Sigmoid colon (tissue), 7 donors: ENCODE results near the gene CCNQ. TPM values are rescaled to one million over a fixed set of nuclear protein-coding genes. Genes with fewer than 3 reads are reported as not detected.

ENCODE experiments used
- DNase-seq: peaks from one replicate; pipeline ENCODE4 v3.0.0-alpha.2; 2019
- H3K27ac ChIP-seq, 4 donors: fragments of 200-600 bp; sonication (generic); one replicate each; pipeline ENCODE4 v1.5.1; 2016 to 2019; ENCODE audit warnings: mild to moderate bottlenecking in 1 of 4
- H3K27me3 ChIP-seq, 3 donors: fragments of 200-600 bp; sonication (generic); one replicate each; pipeline ENCODE4 v1.5.1; 2019; ENCODE audit warnings: mild to moderate bottlenecking in 1 of 3
- H3K36me3 ChIP-seq, 4 donors: fragments of 200-600 bp; sonication (generic); one replicate each; pipeline ENCODE4 v1.5.1; 2016 to 2019
- H3K4me1 ChIP-seq, 4 donors: fragments of 200-600 bp; sonication (generic); one replicate each; pipeline ENCODE4 v1.5.1; 2017 to 2019
- H3K4me3 ChIP-seq, 4 donors: fragments of 200-600 bp; sonication (generic); one replicate each; pipeline ENCODE4 v1.5.1; 2017 to 2019; ENCODE audit warnings: mild to moderate bottlenecking in 2 of 4, moderate library complexity in 1 of 4
- H3K9me3 ChIP-seq, 4 donors: fragments of 200-600 bp in 3 of 4; sonication (generic) in 3 of 4; one replicate each; pipeline versions ENCODE4 v1.5.1 to v1.6.1; 2013 to 2019
- CTCF ChIP-seq, 4 experiments: fragments of 450-650 bp in 3 of 4; fragments of 200-600 bp in 1 of 4; IDR thresholded peaks; one replicate each; pipeline ENCODE4 v1.5.1; 2016 to 2019; ENCODE audit warnings: antibody characterized with exemption in 4 of 4, mild to moderate bottlenecking in 3 of 4, moderate library complexity in 2 of 4
- EP300 ChIP-seq, 4 donors: sonication (generic); formaldehyde crosslinking; IDR thresholded peaks; one replicate each; pipeline ENCODE4 v1.6.1; 2017; ENCODE audit warnings: antibody characterized with exemption in 4 of 4
- POLR2A ChIP-seq, 2 donors: fragments of 450-650 bp; IDR thresholded peaks; one replicate each; pipeline ENCODE4 v1.6.1; 2016; ENCODE audit warnings: antibody characterized with exemption in 2 of 2, mild to moderate bottlenecking in 2 of 2, moderate library complexity in 2 of 2
- POLR2AphosphoS5 ChIP-seq, 4 donors: sonication (generic); formaldehyde crosslinking; IDR thresholded peaks; one replicate each; pipeline ENCODE4 v1.6.1; 2017; ENCODE audit warnings: antibody characterized with exemption in 4 of 4
- WGBS, 2 donors: extraction: QIAGEN DNeasy Blood & Tissue Kit; methylation state at CpG; one replicate each; pipeline ENCODE4 v1.1.7; 2013; 5-methylcytosine and 5-hydroxymethylcytosine counted together
- intact Hi-C: fragments of 100-400 bp; cut with DNase I; formaldehyde crosslinking; loops from one replicate; pipeline ENCODE4 v1.15.1; 2023
- polyA plus RNA-seq, 3 donors: library from polyadenylated mRNA; stranded (reverse); fragments of 200-250 nt; gene quantifications; one replicate each; pipeline ENCODE4 v1.2.3, GENCODE V29; 2013
- total RNA-seq, 4 donors: library from RNA; depleted of rRNA; stranded (reverse); fragments of >200 nt; gene quantifications; one replicate each; pipeline ENCODE4 v1.1.0, GENCODE V29; 2016
- donor health status: healthy with polysubstance abuse.
- donor health status: Bipolar disorder and iron deficiency.
- donor health status: healthy.

Gene CCNQ
- total and polyA plus RNA-seq, 7 donors, result 31.8 to 49.0 (median 37.9) TPM

GRCh38 chrX:153634832-153635231 lies 35.9 kb upstream of the CCNQ start:
- peak; percentile 55 for DNase-seq
- TF ChIP-seq POLR2AphosphoS5 (IDR thresholded peaks at IDR 0.05) (no peak), EP300 (IDR thresholded peaks at IDR 0.05) (no peak), CTCF (IDR thresholded peaks at IDR 0.05) (no peak), POLR2A (IDR thresholded peaks at IDR 0.05) (no peak)
- no peak overlapping the region for H3K4me3 ChIP-seq
- no peak overlapping the region for H3K27ac ChIP-seq
- H3K27me3 ChIP-seq, result no peaks in the 10 kb centered on the region
- intact Hi-C loops, result no loop called here
- H3K4me1 ChIP-seq, result no peaks in the 10 kb centered on the region
- no peaks in the 10 kb centered on the region for H3K36me3 ChIP-seq
- no peaks in the 10 kb centered on the region for H3K9me3 ChIP-seq
- 56 to 70% methylated on average over 15 of the region's 15 CpGs for WGBS, 2 donors

DNA sequence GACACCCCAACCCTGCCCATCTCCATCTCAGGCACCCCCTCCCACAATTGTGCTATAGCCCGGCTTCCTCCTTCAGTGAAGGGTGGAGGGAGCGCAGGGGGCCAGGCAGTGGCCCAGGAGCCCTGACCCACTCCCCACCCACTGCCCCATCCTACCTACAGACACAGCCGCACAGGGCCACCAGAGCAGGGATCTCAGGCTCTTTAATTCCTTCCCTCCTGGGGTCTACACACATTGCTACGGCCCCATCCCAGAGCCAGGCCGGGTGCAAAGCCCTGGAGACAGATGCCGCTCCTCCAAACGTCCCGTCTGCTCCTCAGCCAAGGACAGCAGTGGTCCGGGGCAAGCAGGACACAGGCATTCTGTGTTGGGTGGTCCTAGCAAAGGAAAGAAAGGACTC lies 35.3 kb upstream of the CCNQ start:
- DNase-seq, result peak; percentile 18

DNA sequence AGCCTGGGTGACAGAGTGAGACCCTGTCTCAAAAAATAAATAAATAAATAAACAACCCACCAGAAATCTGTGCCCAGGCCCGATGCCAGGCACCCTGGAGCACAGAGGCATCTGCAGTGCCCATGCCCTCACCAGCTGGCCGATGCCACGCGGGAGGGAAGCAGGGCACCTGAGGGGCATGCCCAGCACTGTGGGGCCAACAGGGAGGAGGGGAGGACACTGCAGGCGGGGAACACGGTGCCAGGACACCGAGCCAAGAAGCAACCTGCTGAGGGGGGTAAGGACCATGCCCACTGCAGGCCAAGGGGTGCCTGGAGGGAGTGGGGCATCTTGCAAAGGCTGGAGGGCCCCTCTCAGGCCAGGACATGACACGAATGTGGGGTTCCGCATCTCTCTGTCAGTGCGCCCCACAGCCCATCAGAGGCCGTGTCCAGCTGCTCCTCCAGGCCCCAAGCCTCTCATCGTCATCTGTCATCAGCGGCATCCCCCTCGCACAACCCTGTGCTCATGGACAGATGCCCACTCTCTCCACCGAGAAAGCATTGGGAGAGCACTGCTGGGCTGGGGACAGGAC lies 34.8 kb upstream of the CCNQ start:
- H3K27me3 ChIP-seq, result no peaks in the 10 kb centered on the region
- no peaks in the 10 kb centered on the region for H3K36me3 ChIP-seq
- no peaks in the 10 kb centered on the region for H3K9me3 ChIP-seq
- peak; percentile 38 for DNase-seq
- no peaks in the 10 kb centered on the region for H3K4me1 ChIP-seq
- intact Hi-C loops, result no loop called here
- no peak overlapping the region for H3K27ac ChIP-seq
- 74 to 84% methylated on average over 15 of the region's 15 CpGs for WGBS, 2 donors
- H3K4me3 ChIP-seq, result no peak overlapping the region
- TF ChIP-seq EP300 (IDR thresholded peaks at IDR 0.05) (no peak), POLR2A (IDR thresholded peaks at IDR 0.05) (no peak), CTCF (IDR thresholded peaks at IDR 0.05) (no peak), POLR2AphosphoS5 (IDR thresholded peaks at IDR 0.05) (no peak)

More for the DNA sequence above, 35.3 kb upstream of the CCNQ start:
- H3K36me3 ChIP-seq, result no peaks in the 10 kb centered on the region
- intact Hi-C loops, result no loop called here
- no peak overlapping the region for H3K4me3 ChIP-seq
- H3K27ac ChIP-seq, result no peak overlapping the region
- H3K9me3 ChIP-seq, result no peaks in the 10 kb centered on the region
- TF ChIP-seq CTCF (IDR thresholded peaks at IDR 0.05) (no peak), POLR2AphosphoS5 (IDR thresholded peaks at IDR 0.05) (no peak), POLR2A (IDR thresholded peaks at IDR 0.05) (no peak), EP300 (IDR thresholded peaks at IDR 0.05) (no peak)
- WGBS, 2 donors, result 78 to 90% methylated on average over 9 of the region's 9 CpGs
- no peaks in the 10 kb centered on the region for H3K27me3 ChIP-seq
- no peaks in the 10 kb centered on the region for H3K4me1 ChIP-seq

DNA sequence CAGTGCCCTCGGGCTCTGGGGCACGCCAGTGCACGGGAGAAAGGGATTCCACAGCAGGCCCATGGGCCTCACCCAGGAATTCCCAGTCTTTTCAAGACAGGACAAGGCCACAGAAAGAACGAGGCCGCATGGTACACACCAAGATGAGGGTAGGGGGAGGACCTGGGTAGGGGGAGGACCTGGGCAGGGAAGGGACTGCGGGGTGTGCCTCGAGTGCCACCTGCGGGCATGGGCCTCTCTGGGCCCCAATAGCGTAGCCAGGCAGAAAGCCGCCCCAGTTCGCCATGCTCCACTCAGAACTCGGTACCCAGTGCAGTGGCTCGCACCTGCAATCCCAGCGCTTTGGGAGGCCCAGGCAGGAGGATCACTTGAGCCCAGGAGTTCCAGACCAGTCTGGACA lies 34.1 kb upstream of the CCNQ start:
- WGBS, 2 donors, result 90 to 94% methylated on average over 14 of the region's 14 CpGs
- DNase-seq, result peak; percentile 36
- TF ChIP-seq POLR2A (IDR thresholded peaks at IDR 0.05), result no peak
- TF ChIP-seq POLR2AphosphoS5 (IDR thresholded peaks at IDR 0.05), result no peak
- no peak for TF ChIP-seq CTCF (IDR thresholded peaks at IDR 0.05)
- no peak for TF ChIP-seq EP300 (IDR thresholded peaks at IDR 0.05)
- intact Hi-C loops, result no loop called here
- H3K4me1 ChIP-seq, result no peaks in the 10 kb centered on the region
- H3K27me3 ChIP-seq, result no peaks in the 10 kb centered on the region
- H3K36me3 ChIP-seq, result no peaks in the 10 kb centered on the region
- H3K4me3 ChIP-seq, result no peak overlapping the region
- no peaks in the 10 kb centered on the region for H3K9me3 ChIP-seq
- no peak overlapping the region for H3K27ac ChIP-seq

- no peaks in the 10 kb centered on the region for H3K4me1 ChIP-seq
- WGBS, 2 donors, result 80 to 98% methylated on average over 7 of the region's 7 CpGs
Measured at GRCh38 chrX:153632595-153632946, 33.6 kb upstream of the CCNQ start.

More at GRCh38 chrX:153632595-153632946, 33.6 kb upstream of the CCNQ start:
- Histone ChIP-seq H3K36me3 (no peaks in the 10 kb centered on the region), H3K9me3 (no peaks in the 10 kb centered on the region), H3K4me3 (no peak overlapping the region), H3K27ac (no peak overlapping the region), H3K27me3 (no peaks in the 10 kb centered on the region)
- no peak for TF ChIP-seq POLR2A (IDR thresholded peaks at IDR 0.05)
- TF ChIP-seq POLR2AphosphoS5 (IDR thresholded peaks at IDR 0.05), result no peak
- no peak for TF ChIP-seq CTCF (IDR thresholded peaks at IDR 0.05)
- no peak for TF ChIP-seq EP300 (IDR thresholded peaks at IDR 0.05)
- DNase-seq, result no peak
- intact Hi-C loops, result no loop called here
